ENCODE results near the gene PXDC1.

GRCh38 chr6:3745566-3746118 lies 5.9 kb downstream of the PXDC1 start:
- no peak for TF ChIP-seq CTCF (IDR thresholded peaks at IDR 0.05 in 4 of 5, conservative IDR thresholded peaks at IDR 0.05 in 1 of 5)
- TF ChIP-seq POLR2A (IDR thresholded peaks at IDR 0.05), result no peak

Measured in gastrocnemius medialis (tissue), 4 donors.